ENCODE results near the gene RAB3GAP2.

Gene RAB3GAP2

DNA sequence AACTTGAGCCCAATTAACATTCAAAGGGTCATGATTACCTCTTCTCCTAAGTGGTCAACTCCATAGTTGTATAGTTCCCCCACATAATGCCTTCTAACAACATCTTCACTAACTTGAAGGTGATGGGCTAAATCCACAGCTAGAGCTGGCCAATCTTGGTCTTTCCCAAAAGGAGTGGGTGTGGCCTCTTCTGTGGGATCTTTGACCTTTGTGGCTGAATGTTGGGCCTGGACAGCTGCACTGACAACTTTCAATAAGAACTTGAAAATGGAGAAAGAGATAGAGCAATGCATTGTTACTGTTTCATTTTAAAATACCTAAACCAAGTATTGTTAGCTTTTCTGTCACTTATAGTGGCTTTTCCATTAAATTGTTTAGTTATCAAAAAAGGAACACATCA, 119.1 kb downstream of the RAB3GAP2 start:
- H3K4me3 ChIP-seq (replicated peaks in 1 of 2; ENCODE audit: low read depth in 2 of 2, low read length in 2 of 2) = no peak overlapping the region
- no peak for DNase-seq (ENCODE audit: low read depth in 2 of 2)
- TF ChIP-seq, protein P1, sequence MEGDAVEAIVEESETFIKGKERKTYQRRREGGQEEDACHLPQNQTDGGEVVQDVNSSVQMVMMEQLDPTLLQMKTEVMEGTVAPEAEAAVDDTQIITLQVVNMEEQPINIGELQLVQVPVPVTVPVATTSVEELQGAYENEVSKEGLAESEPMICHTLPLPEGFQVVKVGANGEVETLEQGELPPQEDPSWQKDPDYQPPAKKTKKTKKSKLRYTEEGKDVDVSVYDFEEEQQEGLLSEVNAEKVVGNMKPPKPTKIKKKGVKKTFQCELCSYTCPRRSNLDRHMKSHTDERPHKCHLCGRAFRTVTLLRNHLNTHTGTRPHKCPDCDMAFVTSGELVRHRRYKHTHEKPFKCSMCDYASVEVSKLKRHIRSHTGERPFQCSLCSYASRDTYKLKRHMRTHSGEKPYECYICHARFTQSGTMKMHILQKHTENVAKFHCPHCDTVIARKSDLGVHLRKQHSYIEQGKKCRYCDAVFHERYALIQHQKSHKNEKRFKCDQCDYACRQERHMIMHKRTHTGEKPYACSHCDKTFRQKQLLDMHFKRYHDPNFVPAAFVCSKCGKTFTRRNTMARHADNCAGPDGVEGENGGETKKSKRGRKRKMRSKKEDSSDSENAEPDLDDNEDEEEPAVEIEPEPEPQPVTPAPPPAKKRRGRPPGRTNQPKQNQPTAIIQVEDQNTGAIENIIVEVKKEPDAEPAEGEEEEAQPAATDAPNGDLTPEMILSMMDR (IDR thresholded peaks at IDR 0.05; ENCODE audit: low read depth, low read length) = no peak

DNA sequence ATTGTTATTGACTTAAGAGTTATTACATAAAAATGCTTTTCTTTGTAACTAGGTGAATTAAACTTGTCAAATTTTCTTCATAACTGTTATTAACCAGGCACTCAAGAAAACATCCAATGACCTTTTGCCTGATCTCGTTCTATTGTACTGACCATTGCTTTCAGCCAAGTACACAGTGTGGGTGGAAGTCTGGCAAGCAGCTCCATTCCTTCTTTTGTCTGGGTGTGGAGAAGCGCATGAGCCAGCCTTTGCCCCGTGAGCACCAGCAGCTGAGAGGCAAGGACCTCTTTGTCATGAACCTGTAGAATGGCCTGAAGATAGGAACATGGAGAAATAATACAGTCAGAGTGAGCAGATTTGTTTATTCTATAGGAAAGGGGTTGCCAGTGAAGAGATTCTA, 120.8 kb downstream of the RAB3GAP2 start:
- DNase-seq (ENCODE audit: low read depth in 2 of 2) = peak; percentile 56 to 80
- H3K4me3 ChIP-seq (replicated peaks in 1 of 2; ENCODE audit: low read depth in 2 of 2, low read length in 2 of 2) = no peak overlapping the region
- TF ChIP-seq, protein P1 (IDR thresholded peaks at IDR 0.05; ENCODE audit: low read depth, low read length) = no peak

DNA sequence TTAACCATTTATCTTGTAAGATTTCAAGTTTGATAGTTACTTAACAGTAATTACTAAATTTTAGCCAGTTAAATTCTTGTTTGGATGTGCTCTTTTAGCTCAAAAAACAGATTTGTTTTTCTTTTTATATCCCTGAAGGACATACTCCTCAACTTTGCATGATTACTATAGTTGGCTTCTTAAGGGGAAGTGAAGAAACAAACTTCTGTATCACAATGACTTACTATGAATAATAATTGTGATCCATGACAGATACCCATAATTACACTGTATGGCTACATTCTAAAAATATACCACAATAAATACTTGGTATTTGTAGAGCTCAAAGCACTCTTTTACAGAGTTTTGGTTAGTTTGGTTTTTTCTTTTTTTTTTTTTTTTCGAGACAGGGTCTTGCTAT, 122.5 kb downstream of the RAB3GAP2 start:
- TF ChIP-seq, protein P1 (IDR thresholded peaks at IDR 0.05; ENCODE audit: low read depth, low read length) = no peak
- H3K4me3 ChIP-seq (replicated peaks in 1 of 2; ENCODE audit: low read depth in 2 of 2, low read length in 2 of 2) = no peak overlapping the region
- no peak for DNase-seq (ENCODE audit: low read depth in 2 of 2)

DNA sequence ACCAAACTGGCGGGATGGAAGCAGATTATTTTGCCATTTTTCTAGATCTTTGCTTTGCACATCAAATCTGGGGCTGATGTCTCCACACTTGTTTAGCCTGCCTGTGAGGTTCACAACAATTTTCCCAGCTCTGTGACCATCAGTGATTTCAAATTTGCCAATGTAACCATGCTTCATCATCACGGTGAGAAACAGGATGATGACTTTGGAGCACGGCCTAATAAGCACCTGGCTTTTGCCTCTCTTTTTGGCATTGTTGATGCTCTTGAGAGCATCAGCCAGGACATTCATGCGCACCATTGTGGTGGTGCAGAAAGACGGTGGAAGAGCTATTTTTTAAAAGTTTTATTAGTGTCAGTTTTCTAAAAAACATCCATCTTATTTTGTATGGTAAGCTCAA, 128.2 kb downstream of the RAB3GAP2 start:
- TF ChIP-seq, protein P1 (IDR thresholded peaks at IDR 0.05; ENCODE audit: low read depth, low read length) = no peak
- H3K4me3 ChIP-seq (replicated peaks in 1 of 2; ENCODE audit: low read depth in 2 of 2, low read length in 2 of 2) = no peak overlapping the region
- no peak for DNase-seq (ENCODE audit: low read depth in 2 of 2)

DNA sequence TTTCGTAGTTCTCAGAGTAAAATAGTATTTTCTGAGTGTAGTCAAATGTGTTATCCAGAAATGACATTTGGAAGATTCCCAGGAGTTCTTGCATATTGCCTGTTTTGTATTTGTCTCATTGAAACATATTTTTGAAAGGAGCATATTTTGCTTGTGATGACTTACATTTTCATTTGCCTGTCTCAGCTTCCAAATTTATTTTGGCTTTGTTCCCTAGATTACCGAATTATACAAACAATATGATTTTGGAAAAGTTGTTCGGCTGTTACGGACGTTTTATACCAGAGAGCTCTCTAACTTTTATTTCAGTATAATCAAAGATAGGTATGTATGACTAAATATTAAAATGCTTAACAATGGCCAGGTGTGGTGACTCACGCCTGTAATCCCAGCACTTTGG, 132.3 kb downstream of the RAB3GAP2 start:
- TF ChIP-seq, protein P1 (IDR thresholded peaks at IDR 0.05; ENCODE audit: low read depth, low read length) = no peak
- DNase-seq (ENCODE audit: low read depth in 2 of 2) = peak in 1 of 2 donors; percentile 59
- H3K4me3 ChIP-seq (replicated peaks in 1 of 2; ENCODE audit: low read depth in 2 of 2, low read length in 2 of 2) = no peak overlapping the region

DNA sequence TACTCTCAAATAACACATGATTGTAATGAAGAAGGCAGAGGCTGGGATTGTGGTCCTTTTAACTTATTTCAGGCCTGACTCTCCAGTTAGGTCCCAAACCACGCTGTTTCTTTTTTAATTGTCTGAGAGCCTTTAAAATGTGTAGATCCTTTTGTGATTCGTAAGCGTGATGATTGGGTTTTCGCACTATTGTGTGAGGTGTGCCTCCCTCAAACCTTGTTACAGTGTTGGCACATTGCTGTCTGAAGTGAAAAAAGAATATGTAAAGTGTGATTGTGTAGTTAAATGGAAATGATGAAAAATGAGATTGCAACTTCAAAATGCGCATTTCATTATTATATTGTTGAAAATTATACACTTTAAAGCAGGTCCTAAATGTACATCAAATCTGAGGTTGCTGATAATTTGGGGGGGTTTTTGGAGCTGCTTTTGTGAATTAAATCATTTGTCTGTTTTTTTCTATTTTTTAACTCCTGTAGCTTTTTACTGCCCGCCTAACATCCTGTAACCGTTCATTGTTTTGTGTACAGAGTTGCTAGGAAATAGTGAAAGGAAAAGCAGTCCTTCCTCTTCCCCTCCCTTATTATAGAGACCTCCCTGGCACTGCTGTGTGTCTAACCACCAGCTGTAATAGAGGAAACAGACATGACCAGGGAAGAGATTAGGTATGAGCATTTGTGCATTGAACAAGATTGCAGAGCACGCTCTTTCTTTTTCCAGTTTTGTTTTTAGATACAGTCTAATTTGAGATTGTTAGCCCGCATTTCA, 135.1 kb downstream of the RAB3GAP2 start:
- no peak overlapping the region for H3K4me3 ChIP-seq (replicated peaks in 1 of 2; ENCODE audit: low read depth in 2 of 2, low read length in 2 of 2)
- DNase-seq (ENCODE audit: low read depth in 2 of 2) = peak; percentile 46 to 65
- TF ChIP-seq, protein P1 (IDR thresholded peaks at IDR 0.05; ENCODE audit: low read depth, low read length) = no peak

DNA sequence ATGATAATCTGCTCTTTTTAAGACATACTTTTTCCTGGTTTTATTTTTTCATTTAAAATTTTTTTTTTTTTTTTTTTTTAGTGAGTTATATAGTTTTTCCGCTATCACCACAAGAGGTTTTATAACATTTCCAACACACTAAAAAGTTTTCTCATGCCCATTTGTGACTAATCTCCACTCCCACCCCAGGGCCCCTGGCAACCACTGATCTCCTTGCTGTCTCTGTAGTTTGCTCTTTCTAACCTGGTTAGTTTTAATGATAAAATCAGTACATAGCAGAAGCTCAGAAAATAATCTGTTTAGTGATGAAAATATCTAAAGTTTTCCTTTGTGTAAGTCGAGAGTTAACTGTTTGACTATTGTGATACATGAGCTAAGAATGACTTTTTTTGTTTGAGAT, 136.5 kb downstream of the RAB3GAP2 start:
- DNase-seq (ENCODE audit: low read depth in 2 of 2) = no peak
- TF ChIP-seq, protein P1 (IDR thresholded peaks at IDR 0.05; ENCODE audit: low read depth, low read length) = no peak
- H3K4me3 ChIP-seq (replicated peaks in 1 of 2; ENCODE audit: low read depth in 2 of 2, low read length in 2 of 2) = no peak overlapping the region

Data from cardiac fibroblast (primary cell).